ENCODE measurements around the gene HERC3. TPM values are rescaled to one million over a fixed set of nuclear protein-coding genes. Genes with fewer than 3 reads are reported as not detected.

Gene HERC3
- total and polyA plus RNA-seq, 2 experiments from 2014 or later, result 2.2 to 2.4 TPM

DNA sequence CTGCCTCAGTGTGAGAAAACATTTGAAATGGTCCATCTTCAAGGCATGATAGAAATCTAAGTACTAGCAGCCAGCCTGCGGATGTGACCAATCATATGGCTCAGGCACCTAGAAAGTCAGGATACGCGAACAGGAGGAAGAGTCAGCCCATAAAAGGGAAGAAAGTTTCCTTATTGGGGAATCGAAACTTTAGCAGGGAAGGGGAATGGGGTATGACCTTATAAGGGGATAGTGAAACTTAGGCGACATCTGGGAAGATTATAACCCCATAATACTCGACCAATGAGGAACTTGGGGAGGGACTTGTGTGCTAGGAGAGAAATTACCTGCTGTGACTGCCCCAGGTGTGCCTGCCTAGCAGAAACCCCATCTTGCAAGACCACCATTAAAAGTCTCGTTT is 42.5 kb upstream of the HERC3 start:
- no peak overlapping the region for H3K27ac Mint-ChIP-seq
- Histone ChIP-seq H3F3A (replicated peaks; ENCODE audit: low read depth) (no peaks in the 10 kb centered on the region), H3K79me2 (replicated peaks; ENCODE audit: insufficient read depth) (no peaks in the 10 kb centered on the region), H3K27me3 (ENCODE audit: insufficient read depth) (no peaks in the 10 kb centered on the region), H3K9me2 (ENCODE audit: insufficient read depth) (no peaks in the 10 kb centered on the region), H3K4me1 (ENCODE audit: insufficient read depth) (no peaks in the 10 kb centered on the region), H3K4me2 (no peak overlapping the region), H3K36me3 (ENCODE audit: insufficient read depth) (no peaks in the 10 kb centered on the region), H3K27ac (ENCODE audit: low read depth) (no peak overlapping the region), H2AFZ (no peak overlapping the region), H4K20me1 (replicated peaks; ENCODE audit: insufficient read depth) (no peaks in the 10 kb centered on the region), H3K4me3 (no peak overlapping the region)
- DNase-seq (ENCODE audit: low spot score), result peak; percentile 32
- no peaks in the 10 kb centered on the region for H3K36me3 Mint-ChIP-seq (ENCODE audit: low read depth)
- H3K4me1 Mint-ChIP-seq, result no peaks in the 10 kb centered on the region
- H3K27me3 Mint-ChIP-seq (ENCODE audit: insufficient read depth, low read depth, poor library complexity), result no peaks in the 10 kb centered on the region
- H3K9me3 Mint-ChIP-seq, result 0 out of 3 replicates have a peak, but pooled peaks cover 3% of the 10 kb centered on the region
- no peak overlapping the region for H3K4me3 Mint-ChIP-seq
- TF ChIP-seq ZNF114 (CRISPR knock-in tag; IDR thresholded peaks at IDR 0.05) (no peak), NANOG (IDR thresholded peaks at IDR 0.05; ENCODE audit: borderline replicate concordance) (no peak)
- TF ChIP-seq, protein P1, sequence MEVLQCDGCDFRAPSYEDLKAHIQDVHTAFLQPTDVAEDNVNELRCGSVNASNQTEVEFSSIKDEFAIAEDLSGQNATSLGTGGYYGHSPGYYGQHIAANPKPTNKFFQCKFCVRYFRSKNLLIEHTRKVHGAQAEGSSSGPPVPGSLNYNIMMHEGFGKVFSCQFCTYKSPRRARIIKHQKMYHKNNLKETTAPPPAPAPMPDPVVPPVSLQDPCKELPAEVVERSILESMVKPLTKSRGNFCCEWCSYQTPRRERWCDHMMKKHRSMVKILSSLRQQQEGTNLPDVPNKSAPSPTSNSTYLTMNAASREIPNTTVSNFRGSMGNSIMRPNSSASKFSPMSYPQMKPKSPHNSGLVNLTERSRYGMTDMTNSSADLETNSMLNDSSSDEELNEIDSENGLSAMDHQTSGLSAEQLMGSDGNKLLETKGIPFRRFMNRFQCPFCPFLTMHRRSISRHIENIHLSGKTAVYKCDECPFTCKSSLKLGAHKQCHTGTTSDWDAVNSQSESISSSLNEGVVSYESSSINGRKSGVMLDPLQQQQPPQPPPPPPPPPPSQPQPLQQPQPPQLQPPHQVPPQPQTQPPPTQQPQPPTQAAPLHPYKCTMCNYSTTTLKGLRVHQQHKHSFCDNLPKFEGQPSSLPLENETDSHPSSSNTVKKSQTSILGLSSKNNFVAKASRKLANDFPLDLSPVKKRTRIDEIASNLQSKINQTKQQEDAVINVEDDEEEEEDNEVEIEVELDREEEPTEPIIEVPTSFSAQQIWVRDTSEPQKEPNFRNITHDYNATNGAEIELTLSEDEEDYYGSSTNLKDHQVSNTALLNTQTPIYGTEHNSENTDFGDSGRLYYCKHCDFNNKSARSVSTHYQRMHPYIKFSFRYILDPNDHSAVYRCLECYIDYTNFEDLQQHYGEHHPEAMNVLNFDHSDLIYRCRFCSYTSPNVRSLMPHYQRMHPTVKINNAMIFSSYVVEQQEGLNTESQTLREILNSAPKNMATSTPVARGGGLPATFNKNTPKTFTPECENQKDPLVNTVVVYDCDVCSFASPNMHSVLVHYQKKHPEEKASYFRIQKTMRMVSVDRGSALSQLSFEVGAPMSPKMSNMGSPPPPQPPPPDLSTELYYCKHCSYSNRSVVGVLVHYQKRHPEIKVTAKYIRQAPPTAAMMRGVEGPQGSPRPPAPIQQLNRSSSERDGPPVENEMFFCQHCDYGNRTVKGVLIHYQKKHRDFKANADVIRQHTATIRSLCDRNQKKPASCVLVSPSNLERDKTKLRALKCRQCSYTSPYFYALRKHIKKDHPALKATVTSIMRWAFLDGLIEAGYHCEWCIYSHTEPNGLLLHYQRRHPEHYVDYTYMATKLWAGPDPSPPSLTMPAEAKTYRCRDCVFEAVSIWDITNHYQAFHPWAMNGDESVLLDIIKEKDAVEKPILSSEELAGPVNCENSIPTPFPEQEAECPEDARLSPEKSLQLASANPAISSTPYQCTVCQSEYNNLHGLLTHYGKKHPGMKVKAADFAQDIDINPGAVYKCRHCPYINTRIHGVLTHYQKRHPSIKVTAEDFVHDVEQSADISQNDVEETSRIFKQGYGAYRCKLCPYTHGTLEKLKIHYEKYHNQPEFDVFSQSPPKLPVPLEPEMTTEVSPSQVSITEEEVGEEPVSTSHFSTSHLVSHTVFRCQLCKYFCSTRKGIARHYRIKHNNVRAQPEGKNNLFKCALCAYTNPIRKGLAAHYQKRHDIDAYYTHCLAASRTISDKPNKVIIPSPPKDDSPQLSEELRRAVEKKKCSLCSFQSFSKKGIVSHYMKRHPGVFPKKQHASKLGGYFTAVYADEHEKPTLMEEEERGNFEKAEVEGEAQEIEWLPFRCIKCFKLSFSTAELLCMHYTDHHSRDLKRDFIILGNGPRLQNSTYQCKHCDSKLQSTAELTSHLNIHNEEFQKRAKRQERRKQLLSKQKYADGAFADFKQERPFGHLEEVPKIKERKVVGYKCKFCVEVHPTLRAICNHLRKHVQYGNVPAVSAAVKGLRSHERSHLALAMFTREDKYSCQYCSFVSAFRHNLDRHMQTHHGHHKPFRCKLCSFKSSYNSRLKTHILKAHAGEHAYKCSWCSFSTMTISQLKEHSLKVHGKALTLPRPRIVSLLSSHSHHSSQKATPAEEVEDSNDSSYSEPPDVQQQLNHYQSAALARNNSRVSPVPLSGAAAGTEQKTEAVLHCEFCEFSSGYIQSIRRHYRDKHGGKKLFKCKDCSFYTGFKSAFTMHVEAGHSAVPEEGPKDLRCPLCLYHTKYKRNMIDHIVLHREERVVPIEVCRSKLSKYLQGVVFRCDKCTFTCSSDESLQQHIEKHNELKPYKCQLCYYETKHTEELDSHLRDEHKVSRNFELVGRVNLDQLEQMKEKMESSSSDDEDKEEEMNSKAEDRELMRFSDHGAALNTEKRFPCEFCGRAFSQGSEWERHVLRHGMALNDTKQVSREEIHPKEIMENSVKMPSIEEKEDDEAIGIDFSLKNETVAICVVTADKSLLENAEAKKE (CRISPR knock-in tag; IDR thresholded peaks at IDR 0.05), result no peak
- ATAC-seq, result no peak

DNA sequence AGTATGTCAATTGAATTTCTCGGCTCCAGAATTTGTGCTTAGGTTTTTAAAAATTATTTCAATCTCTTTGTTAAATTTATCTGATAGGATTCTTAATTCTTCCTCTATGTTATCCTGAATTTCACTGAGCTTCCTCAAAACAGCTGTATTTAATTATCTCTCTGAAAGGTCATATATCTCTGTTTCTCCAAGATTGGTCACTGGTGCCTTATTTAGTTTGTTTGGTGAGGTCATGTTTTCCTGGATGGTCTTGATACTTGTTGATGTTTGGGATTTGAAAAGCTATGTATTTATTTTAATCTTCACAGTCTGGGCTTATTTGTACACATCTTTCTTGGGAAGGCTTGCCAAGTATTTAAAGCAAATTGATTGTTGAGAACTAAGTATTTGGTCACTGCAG is 24.7 kb upstream of the HERC3 start:
- peaks cover 24% of the 10 kb centered on the region for H3K9me2 ChIP-seq (ENCODE audit: insufficient read depth)
- H2AFZ ChIP-seq, result no peak overlapping the region
- no peaks in the 10 kb centered on the region for H3K9me3 Mint-ChIP-seq
- no peak for ATAC-seq
- H3K4me1 Mint-ChIP-seq, result peaks cover 7% of the 10 kb centered on the region
- H3K36me3 ChIP-seq (ENCODE audit: insufficient read depth), result no peaks in the 10 kb centered on the region
- H3F3A ChIP-seq (replicated peaks; ENCODE audit: low read depth), result no peaks in the 10 kb centered on the region
- no peaks in the 10 kb centered on the region for H3K27me3 ChIP-seq (ENCODE audit: insufficient read depth)
- no peak for DNase-seq (ENCODE audit: low spot score)
- H3K4me3 Mint-ChIP-seq, result no peak overlapping the region
- no peaks in the 10 kb centered on the region for H3K27me3 Mint-ChIP-seq (ENCODE audit: insufficient read depth, low read depth, poor library complexity)
- no peak overlapping the region for H3K27ac Mint-ChIP-seq
- H3K4me2 ChIP-seq, result no peak overlapping the region
- no peaks in the 10 kb centered on the region for H3K79me2 ChIP-seq (replicated peaks; ENCODE audit: insufficient read depth)
- no peaks in the 10 kb centered on the region for H3K4me1 ChIP-seq (ENCODE audit: insufficient read depth)
- H3K27ac ChIP-seq (ENCODE audit: low read depth), result no peak overlapping the region
- no peak for TF ChIP-seq STAT1 (IDR thresholded peaks at IDR 0.05; ENCODE audit: unreplicated experiment)
- TF ChIP-seq, protein P2, sequence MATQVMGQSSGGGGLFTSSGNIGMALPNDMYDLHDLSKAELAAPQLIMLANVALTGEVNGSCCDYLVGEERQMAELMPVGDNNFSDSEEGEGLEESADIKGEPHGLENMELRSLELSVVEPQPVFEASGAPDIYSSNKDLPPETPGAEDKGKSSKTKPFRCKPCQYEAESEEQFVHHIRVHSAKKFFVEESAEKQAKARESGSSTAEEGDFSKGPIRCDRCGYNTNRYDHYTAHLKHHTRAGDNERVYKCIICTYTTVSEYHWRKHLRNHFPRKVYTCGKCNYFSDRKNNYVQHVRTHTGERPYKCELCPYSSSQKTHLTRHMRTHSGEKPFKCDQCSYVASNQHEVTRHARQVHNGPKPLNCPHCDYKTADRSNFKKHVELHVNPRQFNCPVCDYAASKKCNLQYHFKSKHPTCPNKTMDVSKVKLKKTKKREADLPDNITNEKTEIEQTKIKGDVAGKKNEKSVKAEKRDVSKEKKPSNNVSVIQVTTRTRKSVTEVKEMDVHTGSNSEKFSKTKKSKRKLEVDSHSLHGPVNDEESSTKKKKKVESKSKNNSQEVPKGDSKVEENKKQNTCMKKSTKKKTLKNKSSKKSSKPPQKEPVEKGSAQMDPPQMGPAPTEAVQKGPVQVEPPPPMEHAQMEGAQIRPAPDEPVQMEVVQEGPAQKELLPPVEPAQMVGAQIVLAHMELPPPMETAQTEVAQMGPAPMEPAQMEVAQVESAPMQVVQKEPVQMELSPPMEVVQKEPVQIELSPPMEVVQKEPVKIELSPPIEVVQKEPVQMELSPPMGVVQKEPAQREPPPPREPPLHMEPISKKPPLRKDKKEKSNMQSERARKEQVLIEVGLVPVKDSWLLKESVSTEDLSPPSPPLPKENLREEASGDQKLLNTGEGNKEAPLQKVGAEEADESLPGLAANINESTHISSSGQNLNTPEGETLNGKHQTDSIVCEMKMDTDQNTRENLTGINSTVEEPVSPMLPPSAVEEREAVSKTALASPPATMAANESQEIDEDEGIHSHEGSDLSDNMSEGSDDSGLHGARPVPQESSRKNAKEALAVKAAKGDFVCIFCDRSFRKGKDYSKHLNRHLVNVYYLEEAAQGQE (IDR thresholded peaks at IDR 0.05; ENCODE audit: unreplicated experiment), result no peak
- TF ChIP-seq, protein P3, sequence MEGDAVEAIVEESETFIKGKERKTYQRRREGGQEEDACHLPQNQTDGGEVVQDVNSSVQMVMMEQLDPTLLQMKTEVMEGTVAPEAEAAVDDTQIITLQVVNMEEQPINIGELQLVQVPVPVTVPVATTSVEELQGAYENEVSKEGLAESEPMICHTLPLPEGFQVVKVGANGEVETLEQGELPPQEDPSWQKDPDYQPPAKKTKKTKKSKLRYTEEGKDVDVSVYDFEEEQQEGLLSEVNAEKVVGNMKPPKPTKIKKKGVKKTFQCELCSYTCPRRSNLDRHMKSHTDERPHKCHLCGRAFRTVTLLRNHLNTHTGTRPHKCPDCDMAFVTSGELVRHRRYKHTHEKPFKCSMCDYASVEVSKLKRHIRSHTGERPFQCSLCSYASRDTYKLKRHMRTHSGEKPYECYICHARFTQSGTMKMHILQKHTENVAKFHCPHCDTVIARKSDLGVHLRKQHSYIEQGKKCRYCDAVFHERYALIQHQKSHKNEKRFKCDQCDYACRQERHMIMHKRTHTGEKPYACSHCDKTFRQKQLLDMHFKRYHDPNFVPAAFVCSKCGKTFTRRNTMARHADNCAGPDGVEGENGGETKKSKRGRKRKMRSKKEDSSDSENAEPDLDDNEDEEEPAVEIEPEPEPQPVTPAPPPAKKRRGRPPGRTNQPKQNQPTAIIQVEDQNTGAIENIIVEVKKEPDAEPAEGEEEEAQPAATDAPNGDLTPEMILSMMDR (conservative IDR thresholded peaks at IDR 0.05; ENCODE audit: low read depth in 2 of 2), result no peak
- H4K20me1 ChIP-seq (replicated peaks; ENCODE audit: insufficient read depth), result no peaks in the 10 kb centered on the region
- H3K4me3 ChIP-seq, result no peak overlapping the region
- H3K36me3 Mint-ChIP-seq (ENCODE audit: low read depth), result no peaks in the 10 kb centered on the region
